GM12873 (cell line): Measurements from ENCODE around the gene UPF1.

Source experiments
- CTCF ChIP-seq: IDR thresholded peaks from 2 replicates; pipeline ENCODE4 v1.5.1; 2012; ENCODE audit warnings: low read depth, mild to moderate bottlenecking, moderate library complexity, low read length, control low read depth; ENCODE audit not compliant: insufficient read depth; ENCODE audit errors: missing control alignments

Gene UPF1

GRCh38 chr19:18893587-18894253 lies 62.0 kb downstream of the UPF1 start:
- TF ChIP-seq CTCF: no peak

- TF ChIP-seq CTCF: no peak
These were observed 62.7 kb downstream of the UPF1 start for GRCh38 chr19:18894254-18895037.

- TF ChIP-seq CTCF: peak; percentile 35
These were observed 63.5 kb downstream of the UPF1 start for GRCh38 chr19:18895038-18895823.

- no peak for TF ChIP-seq CTCF
These were observed 64.1 kb downstream of the UPF1 start, which contains the start of gene CERS1 for GRCh38 chr19:18895824-18896341. CERS1 (minus strand) TSS chr19:18896158; CDS start chr19:18896072, 86 bp downstream.

GRCh38 chr19:18896421-18896841 lies 64.7 kb downstream of the UPF1 start:
- no peak for TF ChIP-seq CTCF

- no peak for TF ChIP-seq CTCF
These were observed 65.6 kb downstream of the UPF1 start for GRCh38 chr19:18897094-18898029.
